Activated T-helper 1 cell treated with anti-CD3 and anti-CD28 coated beads, Interleukin-2, amount 50 U/mL, for 16 hours (primary cell): ENCODE data around the gene DTX3.
"Not testable (repeated sequence)": the region's sequence is repeated elsewhere in the genome, so short reads cannot be mapped to it uniquely, and the experiment has no call there.

Experiments used
- DNase-seq, 2 donors: peaks; one replicate each; pipeline ENCODE4 v3.0.0-alpha.2; 2020; ENCODE audit warnings: low read depth in 1 of 2, low spot score in 1 of 2

Gene DTX3

GRCh38 chr12:57582440-57582839 is 22.2 kb upstream of the DTX3 start:
- DNase-seq = no peak

- DNase-seq = peak in 1 of 2 donors; percentile 44
Observed at GRCh38 chr12:57583008-57583831, 21.4 kb upstream of the DTX3 start.

- DNase-seq = no peak
Observed at GRCh38 chr12:57584050-57584449, 20.6 kb upstream of the DTX3 start.

- DNase-seq = no peak
Observed at GRCh38 chr12:57584690-57585089, 19.9 kb upstream of the DTX3 start.

GRCh38 chr12:57585156-57585555 is 19.5 kb upstream of the DTX3 start:
- no peak for DNase-seq

- DNase-seq = no peak
Observed at GRCh38 chr12:57586128-57586527, 18.5 kb upstream of the DTX3 start.

- no peak for DNase-seq
Observed at GRCh38 chr12:57586832-57587429, 17.7 kb upstream of the DTX3 start.

GRCh38 chr12:57588951-57589610 is 15.5 kb upstream of the DTX3 start:
- DNase-seq = not testable (repeated sequence)

GRCh38 chr12:57590479-57590863 is 14.2 kb upstream of the DTX3 start:
- no peak for DNase-seq

GRCh38 chr12:57590864-57591781 is 13.5 kb upstream of the DTX3 start, which contains the start of gene PIP4K2C:
TSS of gene PIP4K2C (plus strand) at chr12:57591192. CDS start at chr12:57591290, 98 bp downstream.
- DNase-seq = peak; percentile 44 to 70

- no peak for DNase-seq
Observed at GRCh38 chr12:57591782-57592325, 12.8 kb upstream of the DTX3 start.

GRCh38 chr12:57592551-57593165 is 12.0 kb upstream of the DTX3 start:
- no peak for DNase-seq

GRCh38 chr12:57593187-57593586 is 11.4 kb upstream of the DTX3 start:
- DNase-seq = no peak

- no peak for DNase-seq
Observed at GRCh38 chr12:57600395-57600794, 4.2 kb upstream of the DTX3 start.

- no peak for DNase-seq
Observed at GRCh38 chr12:57602544-57602943, 2.1 kb upstream of the DTX3 start.

GRCh38 chr12:57603324-57603723 is 1.3 kb upstream of the DTX3 start:
- no peak for DNase-seq

- DNase-seq = no peak
Observed at GRCh38 chr12:57603815-57604453, 690 bp upstream of the DTX3 start.

GRCh38 chr12:57604992-57605810 is 577 bp downstream of the DTX3 start:
- no peak for DNase-seq

- DNase-seq = no peak
Observed at GRCh38 chr12:57605811-57606311, 1.2 kb downstream of the DTX3 start.
